Transverse colon (tissue), 4 donors: ENCODE results near the gene STT3B. TPM values are rescaled to one million over a fixed set of nuclear protein-coding genes. Genes with fewer than 3 reads are reported as not detected.

Experiments used
- DNase-seq: peaks from one replicate; pipeline ENCODE4 v3.0.0-alpha.2; 2019
- H3K27ac ChIP-seq, 4 donors: fragments of 200-600 bp; sonication (generic); 2 replicates each; pipeline ENCODE4 v1.5.1; 2016 to 2018; ENCODE audit warnings: inconsistent platforms in 4 of 4
- H3K27me3 ChIP-seq: fragments of 200-600 bp; sonication (generic); 2 replicates; pipeline ENCODE4 v1.5.1; 2017; ENCODE audit warnings: inconsistent platforms
- H3K36me3 ChIP-seq, 4 donors: fragments of 200-600 bp; sonication (generic); 2 replicates each; pipeline ENCODE4 v1.5.1; 2017 to 2019; ENCODE audit warnings: inconsistent platforms in 4 of 4
- H3K4me1 ChIP-seq, 4 donors: fragments of 200-600 bp; sonication (generic); 2 replicates each; pipeline ENCODE4 v1.5.1; 2017 to 2020; ENCODE audit warnings: inconsistent platforms in 4 of 4
- H3K4me3 ChIP-seq, 4 donors: fragments of 200-600 bp; sonication (generic); 1 replicate in 1 of 4; 2 replicates in 3 of 4; pipeline versions ENCODE4 v1.5.1 to v1.6.1; 2017 to 2019; ENCODE audit warnings: inconsistent platforms in 4 of 4
- H3K9me3 ChIP-seq, 2 donors: fragments of 200-600 bp; sonication (generic); 2 replicates each; pipeline ENCODE4 v1.5.1; 2017 to 2019; ENCODE audit warnings: inconsistent platforms in 2 of 2
- EP300 ChIP-seq: sonication (generic); formaldehyde crosslinking; IDR thresholded peaks from one replicate; pipeline ENCODE4 v1.6.1; 2017; ENCODE audit warnings: antibody characterized with exemption, low read depth
- POLR2A ChIP-seq: fragments of 450-650 bp; IDR thresholded peaks from one replicate; pipeline ENCODE4 v1.6.1; 2016; ENCODE audit warnings: antibody characterized with exemption, mild to moderate bottlenecking, moderate library complexity
- POLR2AphosphoS5 ChIP-seq, 3 donors: sonication (generic); formaldehyde crosslinking; IDR thresholded peaks; one replicate each; pipeline ENCODE4 v1.6.1; 2016; ENCODE audit warnings: antibody characterized with exemption in 3 of 3
- WGBS, 2 donors: methylation state at CpG; one replicate each; pipeline ENCODE4 v1.1.5; 2018; ENCODE audit warnings: low coverage in 1 of 2; 5-methylcytosine and 5-hydroxymethylcytosine counted together
- in situ Hi-C, 4 donors: fragments of 200-750 bp; cut with MboI; loops; one replicate each; pipeline versions ENCODE4 v1.15.0 to v1.15.1; 2017; ENCODE audit warnings: low sequenced_read_pairs in 3 of 4, low pct_ligation_motif_present in 1 of 4, low pct_unique_long_range_greater_than_20kb in 1 of 4
- intact Hi-C: fragments of 100-400 bp; cut with DNase I; formaldehyde crosslinking; loops from one replicate; pipeline ENCODE4 v1.15.1; 2023; ENCODE audit warnings: low total_unique reads
- total RNA-seq, 4 donors: library from RNA; depleted of rRNA; stranded (reverse); fragments of >200 nt; gene quantifications; one replicate each; pipeline ENCODE4 v1.1.0, GENCODE V29; 2016
- TF ChIP-seq, protein P1 (sequence below), 5 experiments: fragments of 200-600 bp in 3 of 5; fragments of 450-650 bp in 2 of 5; sonication (generic) in 3 of 5; IDR thresholded peaks; 1 replicate in 2 of 5; 2 replicates in 3 of 5; pipeline ENCODE4 v1.5.1; 2016 to 2017; ENCODE audit warnings: antibody characterized with exemption in 5 of 5, inconsistent platforms in 3 of 5, mild to moderate bottlenecking in 2 of 5, moderate library complexity in 1 of 5

Gene STT3B
- total RNA-seq, 4 donors from 2014 or later, result 32.8 to 128 (median 60.9) TPM

DNA sequence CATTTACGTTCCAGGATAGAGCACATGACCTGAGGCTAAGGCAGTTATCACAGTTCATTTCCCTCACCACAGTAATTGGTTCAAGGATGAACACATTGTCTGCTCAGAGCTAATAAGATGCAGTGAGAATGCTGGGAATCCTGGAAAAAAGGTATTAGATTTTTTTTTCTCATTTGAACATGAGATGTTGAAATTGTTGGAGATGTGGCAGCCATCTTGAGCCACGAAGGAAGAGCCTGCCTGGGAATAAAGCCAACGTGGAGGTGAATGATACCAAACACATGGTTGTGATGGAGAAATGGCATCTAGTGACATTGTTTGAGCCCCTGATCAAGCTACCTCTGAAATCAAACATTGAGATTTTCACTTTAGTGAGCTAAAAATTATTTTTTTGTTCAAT is 16.0 kb upstream of the STT3B start:
- no peak overlapping the region for H3K4me3 ChIP-seq
- in situ Hi-C loops, result no loop called here
- TF ChIP-seq, protein P1, sequence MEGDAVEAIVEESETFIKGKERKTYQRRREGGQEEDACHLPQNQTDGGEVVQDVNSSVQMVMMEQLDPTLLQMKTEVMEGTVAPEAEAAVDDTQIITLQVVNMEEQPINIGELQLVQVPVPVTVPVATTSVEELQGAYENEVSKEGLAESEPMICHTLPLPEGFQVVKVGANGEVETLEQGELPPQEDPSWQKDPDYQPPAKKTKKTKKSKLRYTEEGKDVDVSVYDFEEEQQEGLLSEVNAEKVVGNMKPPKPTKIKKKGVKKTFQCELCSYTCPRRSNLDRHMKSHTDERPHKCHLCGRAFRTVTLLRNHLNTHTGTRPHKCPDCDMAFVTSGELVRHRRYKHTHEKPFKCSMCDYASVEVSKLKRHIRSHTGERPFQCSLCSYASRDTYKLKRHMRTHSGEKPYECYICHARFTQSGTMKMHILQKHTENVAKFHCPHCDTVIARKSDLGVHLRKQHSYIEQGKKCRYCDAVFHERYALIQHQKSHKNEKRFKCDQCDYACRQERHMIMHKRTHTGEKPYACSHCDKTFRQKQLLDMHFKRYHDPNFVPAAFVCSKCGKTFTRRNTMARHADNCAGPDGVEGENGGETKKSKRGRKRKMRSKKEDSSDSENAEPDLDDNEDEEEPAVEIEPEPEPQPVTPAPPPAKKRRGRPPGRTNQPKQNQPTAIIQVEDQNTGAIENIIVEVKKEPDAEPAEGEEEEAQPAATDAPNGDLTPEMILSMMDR (IDR thresholded peaks at IDR 0.05), result no peak
- TF ChIP-seq EP300, result no peak
- TF ChIP-seq POLR2A, result no peak
- no peak for TF ChIP-seq POLR2AphosphoS5 (IDR thresholded peaks at IDR 0.05)
- WGBS, 2 donors, result 83 to 87% methylated on average over 1 to 3 of the region's 3 CpGs
- H3K9me3 ChIP-seq, result no peaks in the 10 kb centered on the region
- no peak for DNase-seq
- intact Hi-C loops, result no loop called here
- H3K27me3 ChIP-seq, result no peaks in the 10 kb centered on the region
- H3K27ac ChIP-seq, result no peak overlapping the region
- no peaks in the 10 kb centered on the region for H3K36me3 ChIP-seq
- no peaks in the 10 kb centered on the region for H3K4me1 ChIP-seq

DNA sequence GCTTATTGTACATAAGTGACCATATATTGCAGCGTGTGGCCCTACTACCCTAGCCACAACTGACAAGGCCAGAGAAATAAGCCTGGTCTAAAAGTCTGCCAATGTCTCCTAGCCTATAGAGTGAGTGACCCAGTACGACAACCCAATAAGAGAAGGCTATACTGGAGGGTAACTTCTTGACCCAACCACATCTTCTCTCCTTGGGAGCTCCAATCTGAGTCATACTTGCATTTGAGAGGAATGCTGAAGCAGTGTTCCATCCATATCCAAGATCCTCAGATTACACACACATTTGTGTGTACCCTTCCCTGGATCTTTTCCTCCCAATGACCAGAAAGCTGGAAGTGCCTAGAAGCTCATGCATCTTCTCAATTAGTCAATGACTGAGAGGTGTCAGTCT is 11.3 kb upstream of the STT3B start:
- 93% methylated on average over 2 of the region's 2 CpGs; no CpG with 5 or more reads in 1 of the 2 donors for WGBS, 2 donors
- H3K4me1 ChIP-seq, result no peaks in the 10 kb centered on the region
- no peak overlapping the region for H3K4me3 ChIP-seq
- intact Hi-C loops, result no loop called here
- DNase-seq, result no peak
- H3K9me3 ChIP-seq, result no peaks in the 10 kb centered on the region
- no peak for TF ChIP-seq EP300
- TF ChIP-seq POLR2A, result no peak
- TF ChIP-seq, protein P1 (IDR thresholded peaks at IDR 0.05), result no peak
- no peak for TF ChIP-seq POLR2AphosphoS5 (IDR thresholded peaks at IDR 0.05)
- no peaks in the 10 kb centered on the region for H3K36me3 ChIP-seq
- in situ Hi-C loops, result no loop called here
- no peaks in the 10 kb centered on the region for H3K27me3 ChIP-seq
- H3K27ac ChIP-seq, result no peak overlapping the region

DNA sequence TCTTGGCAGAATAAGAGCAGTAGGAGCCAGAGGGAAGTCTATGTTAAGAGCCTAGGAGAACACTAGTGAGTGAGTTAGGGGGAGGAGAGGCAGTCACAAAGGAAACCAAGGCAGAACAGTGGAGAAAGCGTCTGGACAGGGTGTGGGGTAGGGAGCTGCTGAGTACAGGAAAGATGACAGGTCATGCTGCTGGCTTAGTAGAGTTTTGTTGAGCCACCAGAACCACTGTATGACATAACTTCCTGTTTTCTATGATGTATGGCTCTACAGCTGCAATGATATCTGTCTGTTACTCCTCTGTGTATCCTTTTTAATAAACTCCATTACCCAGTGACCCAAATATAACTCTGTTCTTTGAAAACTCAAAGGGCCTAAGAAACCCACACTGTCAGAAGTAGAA is 10.6 kb upstream of the STT3B start:
- WGBS, 2 donors, result 41 to 50% methylated on average over 1 of the region's 1 CpG
- intact Hi-C loops, result no loop called here
- no peak overlapping the region for H3K27ac ChIP-seq
- no peaks in the 10 kb centered on the region for H3K9me3 ChIP-seq
- H3K27me3 ChIP-seq, result no peaks in the 10 kb centered on the region
- H3K4me3 ChIP-seq, result no peak overlapping the region
- TF ChIP-seq, protein P1 (IDR thresholded peaks at IDR 0.05), result no peak
- TF ChIP-seq EP300 (no peak), POLR2A (no peak), POLR2AphosphoS5 (IDR thresholded peaks at IDR 0.05) (no peak)
- no peak for DNase-seq
- no peaks in the 10 kb centered on the region for H3K4me1 ChIP-seq
- no peaks in the 10 kb centered on the region for H3K36me3 ChIP-seq
- in situ Hi-C loops, result no loop called here

DNA sequence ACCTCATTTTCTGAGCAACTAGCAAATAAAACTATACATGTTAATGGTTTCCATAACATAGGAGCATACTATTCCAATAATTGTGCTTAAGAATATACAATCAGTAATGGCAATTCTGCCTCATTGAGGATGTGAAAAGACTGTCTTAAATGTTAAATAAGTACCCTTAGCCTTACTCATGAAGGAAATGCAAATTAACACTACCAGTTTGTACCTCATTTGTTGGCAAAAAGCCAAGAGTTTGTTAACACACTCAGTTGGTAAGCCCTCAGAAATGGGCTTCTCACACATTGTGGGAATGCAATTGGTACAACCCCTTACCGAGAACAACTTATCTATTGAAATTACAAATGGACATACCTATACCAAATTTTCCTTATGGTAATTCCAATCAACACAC is 9.2 kb upstream of the STT3B start:
- no peak overlapping the region for H3K4me3 ChIP-seq
- TF ChIP-seq, protein P1 (IDR thresholded peaks at IDR 0.05), result no peak
- TF ChIP-seq EP300 (no peak), POLR2A (no peak), POLR2AphosphoS5 (IDR thresholded peaks at IDR 0.05) (no peak)
- DNase-seq, result no peak
- in situ Hi-C loops (no loop called here), intact Hi-C loops (no loop called here)
- H3K9me3 ChIP-seq, result no peaks in the 10 kb centered on the region
- H3K27me3 ChIP-seq, result no peaks in the 10 kb centered on the region
- H3K36me3 ChIP-seq, result no peaks in the 10 kb centered on the region
- 96 to 100% methylated on average over 1 of the region's 1 CpG for WGBS, 2 donors
- H3K27ac ChIP-seq, result no peak overlapping the region
- H3K4me1 ChIP-seq, result no peaks in the 10 kb centered on the region
